Thoracic aorta (tissue), 2 donors: Measurements from ENCODE around the gene RNU2-63P. TPM values are rescaled to one million over a fixed set of nuclear protein-coding genes. Genes with fewer than 3 reads are reported as not detected.
"Not testable (repeated sequence)": the region's sequence is repeated elsewhere in the genome, so short reads cannot be mapped to it uniquely, and the experiment has no call there.

ENCODE experiments used
- ATAC-seq: fragments of 150-250 bp; one replicate; pipeline ENCODE4 v1.8.0; 2017; ENCODE audit warnings: low read depth; ENCODE audit not compliant: insufficient number of reproducible peaks, low FRiP score
- DNase-seq: peaks from one replicate; pipeline ENCODE4 v3.0.0-alpha.2; 2020; ENCODE audit warnings: low spot score
- H3K27ac ChIP-seq, 2 donors: fragments of 200-600 bp; sonication (generic); 1 replicate in 1 of 2; 2 replicates in 1 of 2; pipeline ENCODE4 v1.5.1; 2016; ENCODE audit warnings: mild to moderate bottlenecking in 2 of 2, moderate library complexity in 2 of 2
- H3K27me3 ChIP-seq: fragments of 200-600 bp; sonication (generic); replicated peaks from 2 replicates; pipeline ENCODE4 v1.6.0; 2016; ENCODE audit warnings: mild to moderate bottlenecking; ENCODE audit not compliant: insufficient read depth
- H3K36me3 ChIP-seq: fragments of 200-600 bp; sonication (generic); one replicate; pipeline ENCODE4 v1.5.1; 2016
- H3K4me1 ChIP-seq, 2 donors: fragments of 200-600 bp; sonication (generic); 1 replicate in 1 of 2; 2 replicates in 1 of 2; pipeline versions ENCODE4 v1.5.1 to v1.6.0; 2016; ENCODE audit warnings: low read depth in 2 of 2, mild to moderate bottlenecking in 1 of 2; ENCODE audit not compliant: control insufficient read depth in 1 of 2
- H3K4me3 ChIP-seq: fragments of 200-600 bp; sonication (generic); 2 replicates; pipeline ENCODE4 v1.5.1; 2016; ENCODE audit warnings: mild to moderate bottlenecking
- H3K9me3 ChIP-seq: fragments of 200-600 bp; sonication (generic); 2 replicates; pipeline ENCODE4 v1.5.1; 2016
- CTCF ChIP-seq: fragments of 200-600 bp; sonication (generic); IDR thresholded peaks from one replicate; pipeline ENCODE4 v1.5.1; 2019; ENCODE audit warnings: antibody characterized with exemption
- total RNA-seq, 2 donors: library from RNA; depleted of rRNA; stranded (reverse); fragments of >200 nt; gene quantifications; one replicate each; pipeline versions ENCODE4 v1.1.0 to v1.2.3, GENCODE V29; 2016

The RNU2-63P gene
- total RNA-seq, 2 donors from 2014 or later = not detected

DNA sequence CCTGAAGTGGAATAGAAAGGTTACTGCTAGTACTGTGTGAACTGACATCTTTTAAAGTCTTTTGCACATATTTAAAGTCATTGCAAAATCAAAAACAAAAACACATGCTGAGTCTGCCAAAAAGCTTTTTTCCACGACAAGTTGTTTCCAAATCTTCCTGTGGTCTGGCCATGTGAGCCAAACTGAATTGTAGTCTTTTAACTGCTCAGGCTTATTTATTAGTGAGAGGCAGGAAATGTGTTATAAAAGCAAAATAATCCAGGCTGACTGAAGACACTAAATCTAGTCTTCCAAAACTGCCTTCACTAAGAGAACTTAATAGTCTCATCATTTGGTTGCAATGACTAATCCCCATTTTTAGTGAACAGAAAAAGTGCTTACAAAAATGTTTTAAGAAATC, 36.9 kb upstream of the RNU2-63P start:
- DNase-seq (no peak), ATAC-seq (no peak)
- H3K27ac ChIP-seq = no peak overlapping the region
- TF ChIP-seq CTCF = no peak
- H3K4me3 ChIP-seq = no peak overlapping the region
- H3K27me3 ChIP-seq = no peaks in the 10 kb centered on the region
- no peaks in the 10 kb centered on the region for H3K36me3 ChIP-seq
- H3K9me3 ChIP-seq = no peaks in the 10 kb centered on the region
- peaks cover 9 to 21% of the 10 kb centered on the region in 2 donors for H3K4me1 ChIP-seq

DNA sequence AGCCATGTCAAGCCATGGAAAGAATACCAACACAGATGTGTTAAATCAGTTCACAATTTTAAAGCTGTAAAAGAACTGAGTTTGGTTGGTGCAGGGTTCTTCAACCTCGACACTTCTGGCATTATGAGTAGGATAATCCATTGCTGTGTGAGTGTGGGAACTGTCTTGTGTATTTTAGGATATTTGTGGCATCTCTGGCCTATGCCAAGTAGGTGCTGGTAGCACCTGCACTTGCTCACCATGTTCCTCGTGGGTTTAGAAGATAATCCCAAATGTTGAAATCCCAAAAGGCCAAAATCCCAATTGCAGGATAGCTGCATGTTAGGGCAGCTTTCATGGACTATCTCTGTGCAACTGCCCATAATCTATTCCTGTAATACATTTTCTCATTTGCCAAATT, 35.4 kb upstream of the RNU2-63P start:
- Histone ChIP-seq H3K36me3 (no peaks in the 10 kb centered on the region), H3K9me3 (no peaks in the 10 kb centered on the region), H3K4me1 (peaks cover 9 to 21% of the 10 kb centered on the region in 2 donors), H3K27me3 (no peaks in the 10 kb centered on the region), H3K27ac (no peak overlapping the region), H3K4me3 (no peak overlapping the region)
- ATAC-seq = no peak
- DNase-seq = no peak
- TF ChIP-seq CTCF = no peak

- DNase-seq = no peak
- Histone ChIP-seq H3K4me1 (peaks cover 9 to 19% of the 10 kb centered on the region in 2 donors), H3K27ac (no peak overlapping the region), H3K9me3 (no peaks in the 10 kb centered on the region), H3K36me3 (no peaks in the 10 kb centered on the region), H3K27me3 (no peaks in the 10 kb centered on the region), H3K4me3 (no peak overlapping the region)
- no peak for ATAC-seq
- no peak for TF ChIP-seq CTCF
Observed at GRCh38 chr2:88049622-88050021, 33.3 kb upstream of the RNU2-63P start.

DNA sequence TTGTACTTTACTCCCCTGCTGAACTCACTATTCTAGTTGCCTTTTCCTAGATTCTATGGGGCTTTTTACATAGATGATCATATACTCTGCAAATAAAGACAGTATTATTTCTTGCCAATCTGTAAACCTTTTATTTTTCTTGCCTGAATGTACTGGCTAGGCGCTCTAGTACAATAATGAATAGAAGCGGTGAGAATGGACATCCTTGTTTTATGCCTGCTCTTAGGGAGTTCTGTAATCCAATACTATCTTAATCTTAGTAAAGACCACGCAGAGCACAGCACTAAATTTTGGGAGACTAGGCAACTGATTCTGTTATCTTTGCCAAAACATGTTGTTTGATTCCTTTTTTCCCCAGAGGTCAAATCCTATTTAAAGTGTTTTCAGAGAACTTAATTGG, 32.2 kb upstream of the RNU2-63P start:
- Histone ChIP-seq H3K27me3 (no peaks in the 10 kb centered on the region), H3K9me3 (no peaks in the 10 kb centered on the region), H3K36me3 (no peaks in the 10 kb centered on the region), H3K4me1 (peaks cover under 1 to 9% of the 10 kb centered on the region in 2 donors), H3K4me3 (no peak overlapping the region), H3K27ac (no peak overlapping the region)
- no peak for ATAC-seq
- no peak for DNase-seq
- TF ChIP-seq CTCF = no peak

DNA sequence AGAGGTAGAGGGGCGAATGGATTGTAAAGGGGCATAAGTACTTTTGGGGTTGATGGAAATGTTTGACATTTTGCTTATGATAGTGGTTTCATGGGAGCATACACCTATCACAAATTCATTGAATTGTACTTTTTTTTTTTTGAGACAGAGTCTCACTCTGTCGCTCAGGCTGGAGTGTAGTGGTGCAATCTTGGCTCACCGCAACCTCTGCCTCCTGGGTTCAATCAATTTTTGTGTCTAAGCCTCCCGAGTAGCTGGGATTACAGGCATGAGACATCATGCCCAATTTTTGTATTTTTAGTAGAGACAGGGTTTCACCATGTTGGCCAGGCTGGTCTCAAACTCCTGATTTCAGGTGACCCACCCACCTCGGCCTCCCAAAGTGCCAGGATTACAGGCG, 29.2 kb upstream of the RNU2-63P start:
- not testable (repeated sequence) for DNase-seq, H3K36me3 ChIP-seq, H3K27ac ChIP-seq, ATAC-seq, H3K27me3 ChIP-seq, H3K4me3 ChIP-seq, H3K9me3 ChIP-seq, H3K4me1 ChIP-seq

- no peak overlapping the region for H3K27ac ChIP-seq
- ATAC-seq (no peak), DNase-seq (no peak)
- H3K4me1 ChIP-seq = no peaks in the 10 kb centered on the region
- no peak overlapping the region for H3K4me3 ChIP-seq
- no peaks in the 10 kb centered on the region for H3K36me3 ChIP-seq
- no peaks in the 10 kb centered on the region for H3K27me3 ChIP-seq
- TF ChIP-seq CTCF = no peak
- H3K9me3 ChIP-seq = no peaks in the 10 kb centered on the region
Observed at GRCh38 chr2:88042476-88042875, 26.1 kb upstream of the RNU2-63P start.
